Mesodermal cell (in vitro differentiated cells): ENCODE data around the gene KLHL29.

Experiments used
- H3K27ac ChIP-seq: 2 replicates; pipeline ENCODE4 v1.7.0; 2013; ENCODE audit warnings: mild to moderate bottlenecking, low read depth, low read length, moderate library complexity; ENCODE audit not compliant: severe bottlenecking
- H3K36me3 ChIP-seq: 2 replicates; pipeline ENCODE4 v1.7.1; 2013; ENCODE audit warnings: mild to moderate bottlenecking, low read length, moderate library complexity; ENCODE audit not compliant: control insufficient read depth, insufficient read depth
- H3K4me1 ChIP-seq: one replicate; pipeline ENCODE4 v1.7.1; 2013; ENCODE audit warnings: mild to moderate bottlenecking, low read length; ENCODE audit not compliant: insufficient read depth, control insufficient read depth, poor library complexity, severe bottlenecking
- H3K4me3 ChIP-seq: 2 replicates; pipeline ENCODE4 v1.7.0; 2013; ENCODE audit warnings: low read length, control low read depth, mild to moderate bottlenecking; ENCODE audit not compliant: insufficient read depth, poor library complexity, severe bottlenecking; ENCODE audit errors: extremely low read depth
- H3K9me3 ChIP-seq: 2 replicates; pipeline ENCODE4 v1.7.1; 2013; ENCODE audit warnings: mild to moderate bottlenecking, low read length, moderate library complexity; ENCODE audit not compliant: control insufficient read depth
- WGBS, 2 experiments: methylation state at CpG; one replicate each; pipeline ENCODE4 v1.1.5; 2013; ENCODE audit warnings: missing lambda C conversion rate in 2 of 2; ENCODE audit not compliant: insufficient coverage in 2 of 2; 5-methylcytosine and 5-hydroxymethylcytosine counted together

The KLHL29 gene

GRCh38 chr2:23351388-23352141 lies 33.4 kb upstream of the KLHL29 start:
- Histone ChIP-seq H3K27ac (peak overlapping the region; percentile 80), H3K4me1 (peaks cover 11% of the 10 kb centered on the region), H3K4me3 (peak overlapping the region; percentile 3), H3K36me3 (no peaks in the 10 kb centered on the region), H3K9me3 (no peaks in the 10 kb centered on the region)
- WGBS, 2 experiments = 28 to 36% methylated on average over 31 to 34 of the region's 37 CpGs

GRCh38 chr2:23354554-23354953 lies 30.4 kb upstream of the KLHL29 start:
- Histone ChIP-seq H3K27ac (no peak overlapping the region), H3K4me3 (no peak overlapping the region), H3K4me1 (peaks cover 13% of the 10 kb centered on the region), H3K36me3 (no peaks in the 10 kb centered on the region), H3K9me3 (no peaks in the 10 kb centered on the region)
- 91 to 92% methylated on average over 5 of the region's 6 CpGs for WGBS, 2 experiments

- Histone ChIP-seq H3K4me3 (no peak overlapping the region), H3K27ac (no peak overlapping the region), H3K36me3 (no peaks in the 10 kb centered on the region), H3K9me3 (no peaks in the 10 kb centered on the region), H3K4me1 (peaks cover 17% of the 10 kb centered on the region)
- whole genome bisulfite sequencing, 2 experiments = 75 to 86% methylated on average over 3 to 4 of the region's 4 CpGs
Observed at GRCh38 chr2:23355001-23355400, 30.0 kb upstream of the KLHL29 start.

- Histone ChIP-seq H3K36me3 (no peaks in the 10 kb centered on the region), H3K9me3 (no peaks in the 10 kb centered on the region), H3K4me1 (peaks cover 12% of the 10 kb centered on the region), H3K27ac (no peak overlapping the region), H3K4me3 (no peak overlapping the region)
- WGBS, 2 experiments = 83 to 93% methylated on average over 9 of the region's 9 CpGs
Observed at GRCh38 chr2:23356711-23357110, 28.3 kb upstream of the KLHL29 start.

GRCh38 chr2:23359631-23360567 lies 25.1 kb upstream of the KLHL29 start:
- Histone ChIP-seq H3K4me3 (no peak overlapping the region), H3K27ac (no peak overlapping the region), H3K36me3 (no peaks in the 10 kb centered on the region), H3K4me1 (peaks cover 8% of the 10 kb centered on the region), H3K9me3 (no peaks in the 10 kb centered on the region)
- 77 to 83% methylated on average over 13 to 15 of the region's 19 CpGs for WGBS, 2 experiments

GRCh38 chr2:23360571-23361125 lies 24.3 kb upstream of the KLHL29 start:
- 66 to 77% methylated on average over 9 of the region's 13 CpGs for WGBS, 2 experiments
- peaks cover 8% of the 10 kb centered on the region for H3K4me1 ChIP-seq
- no peak overlapping the region for H3K27ac ChIP-seq
- H3K36me3 ChIP-seq = no peaks in the 10 kb centered on the region
- H3K9me3 ChIP-seq = no peaks in the 10 kb centered on the region
- H3K4me3 ChIP-seq = no peak overlapping the region

GRCh38 chr2:23361152-23361551 lies 23.8 kb upstream of the KLHL29 start:
- Histone ChIP-seq H3K4me1 (peaks cover 8% of the 10 kb centered on the region), H3K4me3 (no peak overlapping the region), H3K9me3 (no peaks in the 10 kb centered on the region), H3K27ac (no peak overlapping the region), H3K36me3 (no peaks in the 10 kb centered on the region)
- 94 to 95% methylated on average over 2 of the region's 3 CpGs for WGBS, 2 experiments

- WGBS, 2 experiments = 100% methylated on average over 1 of the region's 1 CpG; no CpG with 5 or more reads in 1 of the 2 experiments
Observed at GRCh38 chr2:23363268-23363667, 21.7 kb upstream of the KLHL29 start.

GRCh38 chr2:23363831-23364230 lies 21.1 kb upstream of the KLHL29 start:
- Histone ChIP-seq H3K36me3 (no peaks in the 10 kb centered on the region), H3K4me1 (peaks cover 8% of the 10 kb centered on the region), H3K4me3 (no peak overlapping the region), H3K9me3 (no peaks in the 10 kb centered on the region), H3K27ac (no peak overlapping the region)
- 13 to 22% methylated on average over 1 of the region's 1 CpG for WGBS, 2 experiments

More at GRCh38 chr2:23363268-23363667, 21.7 kb upstream of the KLHL29 start:
- Histone ChIP-seq H3K4me1 (peaks cover 8% of the 10 kb centered on the region), H3K4me3 (no peak overlapping the region), H3K9me3 (no peaks in the 10 kb centered on the region), H3K36me3 (no peaks in the 10 kb centered on the region), H3K27ac (no peak overlapping the region)

- no peak overlapping the region for H3K4me3 ChIP-seq
- no peaks in the 10 kb centered on the region for H3K4me1 ChIP-seq
- no peak overlapping the region for H3K27ac ChIP-seq
- H3K9me3 ChIP-seq = no peaks in the 10 kb centered on the region
- H3K36me3 ChIP-seq = no peaks in the 10 kb centered on the region
- WGBS, 2 experiments = 88 to 89% methylated on average over 6 to 7 of the region's 9 CpGs
Observed at GRCh38 chr2:23366720-23367119, 18.3 kb upstream of the KLHL29 start.
